Keratinocyte (primary cell): Measurements from ENCODE around the gene RPRD1B. TPM values are rescaled to one million over a fixed set of nuclear protein-coding genes. Genes with fewer than 3 reads are reported as not detected.

Source experiments
- DNase-seq: peaks from one replicate; pipeline ENCODE4 v3.0.0-alpha.2; 2011; ENCODE audit warnings: low read depth, missing footprints, low spot score
- FAIRE-seq: peaks from 2 replicates; lab custom pipeline; 2011; peaks lifted over from hg19 to GRCh38; lab: Jason Lieb, UNC
- H2AFZ ChIP-seq: 2 replicates; pipeline ENCODE4 v1.6.0; 2012; ENCODE audit warnings: low read length, control low read depth, inconsistent platforms; ENCODE audit not compliant: control insufficient read depth
- H3K27ac ChIP-seq: 2 replicates; pipeline ENCODE4 v1.5.1; 2011; ENCODE audit warnings: low read length; ENCODE audit not compliant: control insufficient read depth, insufficient read depth
- H3K27me3 ChIP-seq: 3 replicates; pipeline ENCODE4 v1.6.0; 2011; ENCODE audit warnings: low read length; ENCODE audit not compliant: control insufficient read depth, insufficient read depth; ENCODE audit errors: extremely low read depth
- H3K36me3 ChIP-seq, 2 experiments: 2 replicates in 1 of 2; 3 replicates in 1 of 2; pipeline ENCODE4 v1.5.1; 2011; ENCODE audit warnings: low read length in 2 of 2, mild to moderate bottlenecking in 1 of 2; ENCODE audit not compliant: control insufficient read depth in 2 of 2, insufficient read depth in 2 of 2; ENCODE audit errors: extremely low read depth in 1 of 2
- H3K4me1 ChIP-seq: 3 replicates; pipeline ENCODE4 v1.5.1; 2011; ENCODE audit warnings: low read length; ENCODE audit not compliant: control insufficient read depth, insufficient read depth; ENCODE audit errors: extremely low read depth
- H3K4me2 ChIP-seq: 3 replicates; pipeline ENCODE4 v1.6.0; 2011; ENCODE audit warnings: low read depth, low read length; ENCODE audit not compliant: control insufficient read depth, insufficient read depth; ENCODE audit errors: extremely low read depth
- H3K4me3 ChIP-seq, 3 experiments: fragments of 200-600 bp in 1 of 3; sonication (generic) in 1 of 3; 2 replicates in 2 of 3; 3 replicates in 1 of 3; pipeline ENCODE4 v1.5.1; 2011 to 2016; ENCODE audit warnings: low read length in 3 of 3, mild to moderate bottlenecking in 3 of 3, control low read depth in 2 of 3, inconsistent platforms in 1 of 3, low read depth in 1 of 3, mixed read lengths in 1 of 3, mixed run types in 1 of 3, moderate library complexity in 1 of 3; ENCODE audit not compliant: control insufficient read depth in 2 of 3, insufficient read depth in 2 of 3; ENCODE audit errors: extremely low read depth in 1 of 3
- H3K79me2 ChIP-seq: 2 replicates; pipeline ENCODE4 v1.6.0; 2012; ENCODE audit warnings: low read length; ENCODE audit not compliant: control insufficient read depth, insufficient read depth
- H3K9ac ChIP-seq: 3 replicates; pipeline ENCODE4 v1.6.0; 2011; ENCODE audit warnings: low read length; ENCODE audit not compliant: control insufficient read depth, insufficient read depth; ENCODE audit errors: extremely low read depth
- H3K9me1 ChIP-seq: 3 replicates; pipeline ENCODE4 v1.6.0; 2011; ENCODE audit warnings: low read length; ENCODE audit not compliant: control insufficient read depth, insufficient read depth; ENCODE audit errors: extremely low read depth
- H3K9me3 ChIP-seq: 2 replicates; pipeline ENCODE4 v1.5.1; 2012; ENCODE audit warnings: low read depth, low read length; ENCODE audit not compliant: control insufficient read depth
- H4K20me1 ChIP-seq: 3 replicates; pipeline ENCODE4 v1.6.0; 2011; ENCODE audit warnings: low read length; ENCODE audit not compliant: control insufficient read depth, insufficient read depth; ENCODE audit errors: extremely low read depth
- EZH2 ChIP-seq: IDR thresholded peaks from one replicate; pipeline ENCODE4 v1.6.1; 2012; ENCODE audit warnings: inconsistent platforms, mild to moderate bottlenecking, low read length, moderate library complexity
- dilution Hi-C: fragments of 300-500 bp; cut with MboI; formaldehyde crosslinking; loops from one replicate; pipeline ENCODE4 v1.7.0; 2020; ENCODE audit warnings: low sequenced_read_pairs; ENCODE audit not compliant: extremely low pct_ligation_motif_present
- polyA plus RNA-seq, 5 experiments: library from polyadenylated mRNA; depleted of rRNA in 3 of 5; stranded (reverse) in 3 of 5; stranded (forward) in 1 of 5; unstranded in 1 of 5; fragments of >200 nt; gene quantifications; 1 replicate in 1 of 5; 2 replicates in 3 of 5; 3 replicates in 1 of 5; pipeline versions ENCODE4 v1.2.1 to v1.2.3, GENCODE V29; 2011 to 2012; ENCODE audit warnings: missing spikeins in 2 of 5, low read depth in 1 of 5, low replicate concordance in 1 of 5
- TF ChIP-seq, protein P1 (sequence below), 3 experiments: IDR thresholded peaks in 1 of 3; conservative IDR thresholded peaks in 1 of 3; optimal IDR thresholded peaks in 1 of 3; 2 replicates in 2 of 3; 3 replicates in 1 of 3; pipeline versions ENCODE3 to v1.5.1; 2011; ENCODE audit warnings: low read length in 3 of 3, mild to moderate bottlenecking in 3 of 3, moderate library complexity in 2 of 3, control low read depth in 1 of 3, inconsistent platforms in 1 of 3; ENCODE audit not compliant: insufficient read depth in 2 of 3; ENCODE audit errors: extremely low read depth in 1 of 3

Gene RPRD1B
- polyA plus RNA-seq, 1 donor (not counting 4 experiments of a cell fraction or from before 2014, with no cell fraction given), result 19.9 TPM

DNA sequence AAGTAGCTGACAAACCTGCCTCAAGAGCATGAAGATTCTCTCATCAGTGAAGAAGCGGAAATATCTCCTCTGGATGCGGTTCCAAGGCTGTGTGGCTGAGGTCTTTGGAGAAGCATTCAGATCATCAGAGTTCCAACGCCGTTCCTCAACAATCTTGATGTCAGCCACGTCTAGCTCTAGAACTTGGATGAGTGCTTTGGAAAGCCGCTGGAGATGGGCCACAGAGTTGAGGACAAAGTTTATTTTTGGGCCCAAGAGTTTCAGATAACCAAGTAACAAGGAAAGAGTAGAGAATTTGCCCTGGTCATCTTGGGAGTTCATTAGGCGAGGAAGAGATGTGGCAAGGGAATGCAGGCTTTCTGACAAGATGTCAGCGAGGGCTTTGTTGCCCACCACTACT is 21.2 kb upstream of the RPRD1B start:
- no peaks in the 10 kb centered on the region for H3K9me1 ChIP-seq
- H3K27me3 ChIP-seq, result no peaks in the 10 kb centered on the region
- dilution Hi-C loops, result no loop called here
- H3K79me2 ChIP-seq, result peaks cover 8% of the 10 kb centered on the region
- H3K4me1 ChIP-seq, result no peaks in the 10 kb centered on the region
- H4K20me1 ChIP-seq, result peaks cover 3% of the 10 kb centered on the region
- H3K36me3 ChIP-seq, result peaks cover 11 to 14% of the 10 kb centered on the region in 2 experiments
- TF ChIP-seq EZH2, result no peak
- TF ChIP-seq, protein P1, sequence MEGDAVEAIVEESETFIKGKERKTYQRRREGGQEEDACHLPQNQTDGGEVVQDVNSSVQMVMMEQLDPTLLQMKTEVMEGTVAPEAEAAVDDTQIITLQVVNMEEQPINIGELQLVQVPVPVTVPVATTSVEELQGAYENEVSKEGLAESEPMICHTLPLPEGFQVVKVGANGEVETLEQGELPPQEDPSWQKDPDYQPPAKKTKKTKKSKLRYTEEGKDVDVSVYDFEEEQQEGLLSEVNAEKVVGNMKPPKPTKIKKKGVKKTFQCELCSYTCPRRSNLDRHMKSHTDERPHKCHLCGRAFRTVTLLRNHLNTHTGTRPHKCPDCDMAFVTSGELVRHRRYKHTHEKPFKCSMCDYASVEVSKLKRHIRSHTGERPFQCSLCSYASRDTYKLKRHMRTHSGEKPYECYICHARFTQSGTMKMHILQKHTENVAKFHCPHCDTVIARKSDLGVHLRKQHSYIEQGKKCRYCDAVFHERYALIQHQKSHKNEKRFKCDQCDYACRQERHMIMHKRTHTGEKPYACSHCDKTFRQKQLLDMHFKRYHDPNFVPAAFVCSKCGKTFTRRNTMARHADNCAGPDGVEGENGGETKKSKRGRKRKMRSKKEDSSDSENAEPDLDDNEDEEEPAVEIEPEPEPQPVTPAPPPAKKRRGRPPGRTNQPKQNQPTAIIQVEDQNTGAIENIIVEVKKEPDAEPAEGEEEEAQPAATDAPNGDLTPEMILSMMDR (optimal IDR thresholded peaks at IDR 0.05 in 1 of 3, IDR thresholded peaks at IDR 0.05 in 1 of 3, conservative IDR thresholded peaks at IDR 0.05 in 1 of 3; ENCODE audit: extremely low read depth in 1 of 3, insufficient read depth in 2 of 3, low read length in 3 of 3), result no peak
- no peak overlapping the region for H3K9ac ChIP-seq
- H3K4me3 ChIP-seq, result no peak overlapping the region
- DNase-seq, result no peak
- H3K27ac ChIP-seq, result no peak overlapping the region
- no peak overlapping the region for H2AFZ ChIP-seq
- FAIRE-seq, result no peak
- H3K4me2 ChIP-seq, result no peak overlapping the region
- no peaks in the 10 kb centered on the region for H3K9me3 ChIP-seq

DNA sequence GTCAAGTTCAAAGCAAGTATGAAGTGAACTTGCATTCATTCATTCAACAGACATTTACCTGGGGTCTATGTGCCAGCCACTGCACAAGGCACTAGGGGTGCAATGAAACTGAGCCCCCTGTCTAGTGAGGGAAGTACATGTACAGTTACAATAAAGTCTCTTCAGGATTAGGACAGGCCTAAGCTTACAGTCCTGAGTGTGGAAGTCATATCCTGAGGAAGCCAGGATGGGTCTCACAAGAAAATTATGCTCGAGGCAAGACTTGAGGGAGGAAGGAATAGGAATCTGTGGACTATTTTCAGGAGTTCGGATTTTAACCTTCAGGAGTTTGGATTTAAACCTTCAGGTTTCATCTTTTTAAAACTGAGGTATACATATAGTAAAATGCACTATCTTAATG is 19.7 kb upstream of the RPRD1B start:
- no peak overlapping the region for H3K4me3 ChIP-seq
- no peak overlapping the region for H3K9ac ChIP-seq
- no peak overlapping the region for H3K27ac ChIP-seq
- dilution Hi-C loops, result no loop called here
- no peak overlapping the region for H3K4me2 ChIP-seq
- H3K36me3 ChIP-seq, result peaks cover 16 to 18% of the 10 kb centered on the region in 2 experiments
- TF ChIP-seq, protein P1 (optimal IDR thresholded peaks at IDR 0.05 in 1 of 3, IDR thresholded peaks at IDR 0.05 in 1 of 3, conservative IDR thresholded peaks at IDR 0.05 in 1 of 3; ENCODE audit: extremely low read depth in 1 of 3, insufficient read depth in 2 of 3, low read length in 3 of 3), result no peak
- no peak for TF ChIP-seq EZH2
- H3K9me1 ChIP-seq, result no peaks in the 10 kb centered on the region
- DNase-seq (no peak), FAIRE-seq (no peak)
- H3K79me2 ChIP-seq, result peaks cover 10% of the 10 kb centered on the region
- peaks cover 1% of the 10 kb centered on the region for H3K9me3 ChIP-seq
- H2AFZ ChIP-seq, result no peak overlapping the region
- no peaks in the 10 kb centered on the region for H3K27me3 ChIP-seq
- H4K20me1 ChIP-seq, result peaks cover 3% of the 10 kb centered on the region
- no peaks in the 10 kb centered on the region for H3K4me1 ChIP-seq
